IPS-11a (cell line): ENCODE results near the gene SCUBE1.

Source experiments
- H3K4me3 ChIP-seq: one replicate; pipeline ENCODE4 v1.5.1; 2013; ENCODE audit warnings: low read depth, low read length, control low read depth

SCUBE1 gene

DNA sequence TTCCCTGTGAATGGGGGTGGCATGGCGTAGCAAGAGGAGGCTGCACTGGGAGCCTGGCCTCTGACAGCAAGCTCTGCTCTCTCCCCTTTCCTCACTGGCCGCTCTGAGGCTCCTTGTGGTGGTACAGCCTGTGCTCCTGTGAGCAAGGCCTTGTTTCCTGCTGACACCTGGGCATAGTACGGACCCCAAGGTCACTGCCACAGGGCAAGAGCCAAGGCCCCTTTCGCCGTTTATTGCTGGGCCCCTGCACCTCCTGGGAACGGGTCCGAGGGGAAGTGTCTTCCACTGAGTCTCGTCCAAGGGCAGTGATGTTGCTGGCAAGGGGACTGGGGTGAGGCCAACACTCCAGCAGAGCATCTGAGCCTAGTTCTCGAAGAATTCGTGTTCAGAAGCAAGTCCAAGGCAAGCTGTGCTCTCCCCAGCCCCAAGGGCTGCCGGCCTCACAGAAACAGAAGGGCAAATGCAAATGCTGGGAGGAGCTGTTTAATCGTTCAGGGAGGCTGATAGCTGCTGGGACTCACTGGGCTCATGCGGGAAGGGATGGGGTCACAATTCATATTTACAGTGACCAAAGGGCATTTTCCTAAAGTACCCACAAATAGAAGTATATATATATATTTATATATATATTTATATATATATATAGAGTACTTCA, 140.3 kb downstream of the SCUBE1 start:
- no peak overlapping the region for H3K4me3 ChIP-seq

GRCh38 chr22:43202326-43202725, 140.8 kb downstream of the SCUBE1 start:
- no peak overlapping the region for H3K4me3 ChIP-seq

- H3K4me3 ChIP-seq: no peak overlapping the region
These were observed 141.5 kb downstream of the SCUBE1 start for GRCh38 chr22:43201486-43202219.

- no peak overlapping the region for H3K4me3 ChIP-seq
These were observed 142.6 kb downstream of the SCUBE1 start for GRCh38 chr22:43200555-43200954.

GRCh38 chr22:43200031-43200430, 143.1 kb downstream of the SCUBE1 start:
- H3K4me3 ChIP-seq: no peak overlapping the region

- no peak overlapping the region for H3K4me3 ChIP-seq
These were observed 143.6 kb downstream of the SCUBE1 start for GRCh38 chr22:43199541-43199940.

DNA sequence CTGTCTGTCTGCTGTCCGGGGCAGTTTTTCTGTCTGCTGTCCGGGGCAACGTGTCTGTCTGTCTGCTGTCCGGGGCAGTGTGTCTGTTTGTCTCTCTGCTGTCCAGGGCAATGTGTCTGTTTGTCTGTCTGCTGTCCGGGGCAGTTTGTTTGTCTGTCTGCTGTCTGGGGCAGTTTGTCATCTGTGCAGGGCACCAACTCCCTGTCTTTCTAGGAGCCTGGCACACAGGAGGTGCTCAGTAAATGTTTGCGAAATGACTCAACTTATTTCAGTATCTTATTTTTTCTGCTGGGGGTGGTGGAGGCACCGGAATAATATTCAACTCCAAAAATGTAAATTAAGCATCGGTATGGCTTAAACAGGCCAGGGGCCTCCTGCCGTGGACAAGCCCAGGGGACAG, 144.2 kb downstream of the SCUBE1 start:
- H3K4me3 ChIP-seq: no peak overlapping the region

DNA sequence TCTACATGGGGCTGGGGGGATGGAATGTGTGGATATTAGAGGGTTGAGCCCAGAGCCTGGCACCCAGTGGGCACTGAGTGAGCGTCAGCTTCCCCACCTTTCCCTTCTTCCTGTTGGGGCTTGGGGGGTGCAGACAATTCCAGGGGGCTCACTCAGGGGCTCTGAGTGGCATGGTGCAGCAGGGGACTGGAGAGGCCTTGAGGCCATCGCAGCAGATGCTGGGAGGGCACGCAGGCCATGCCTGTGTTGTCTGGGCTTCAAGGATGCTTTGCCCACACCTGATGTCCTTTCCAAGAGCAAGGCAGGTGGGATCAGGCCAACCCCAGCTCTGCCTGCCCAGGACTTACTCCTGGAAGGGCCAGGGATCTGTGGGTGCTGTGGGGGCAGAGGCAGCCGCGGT, 145.0 kb downstream of the SCUBE1 start:
- H3K4me3 ChIP-seq: no peak overlapping the region

- H3K4me3 ChIP-seq: no peak overlapping the region
These were observed 145.8 kb downstream of the SCUBE1 start for GRCh38 chr22:43197271-43197941.

DNA sequence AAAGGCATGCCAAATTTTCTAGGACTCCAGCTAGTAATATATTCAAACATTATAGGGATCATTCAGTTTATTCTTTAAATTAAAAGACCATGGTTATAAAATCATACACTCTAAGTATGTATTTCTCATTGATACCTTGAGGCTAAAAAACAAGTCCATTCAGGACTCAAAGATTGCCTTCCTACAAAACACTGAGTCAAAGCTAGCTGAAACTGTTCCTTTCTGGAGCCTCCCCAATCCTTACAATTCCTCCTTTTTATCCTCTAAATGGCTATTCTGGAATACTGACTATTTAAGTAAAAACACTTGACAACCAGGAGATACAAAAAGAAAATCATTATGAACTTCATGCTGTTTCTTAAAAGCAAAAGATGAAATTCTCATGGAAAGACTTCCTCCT, 151.3 kb downstream of the SCUBE1 start:
- H3K4me3 ChIP-seq: no peak overlapping the region

GRCh38 chr22:43188829-43189545, 154.2 kb downstream of the SCUBE1 start:
- no peak overlapping the region for H3K4me3 ChIP-seq

DNA sequence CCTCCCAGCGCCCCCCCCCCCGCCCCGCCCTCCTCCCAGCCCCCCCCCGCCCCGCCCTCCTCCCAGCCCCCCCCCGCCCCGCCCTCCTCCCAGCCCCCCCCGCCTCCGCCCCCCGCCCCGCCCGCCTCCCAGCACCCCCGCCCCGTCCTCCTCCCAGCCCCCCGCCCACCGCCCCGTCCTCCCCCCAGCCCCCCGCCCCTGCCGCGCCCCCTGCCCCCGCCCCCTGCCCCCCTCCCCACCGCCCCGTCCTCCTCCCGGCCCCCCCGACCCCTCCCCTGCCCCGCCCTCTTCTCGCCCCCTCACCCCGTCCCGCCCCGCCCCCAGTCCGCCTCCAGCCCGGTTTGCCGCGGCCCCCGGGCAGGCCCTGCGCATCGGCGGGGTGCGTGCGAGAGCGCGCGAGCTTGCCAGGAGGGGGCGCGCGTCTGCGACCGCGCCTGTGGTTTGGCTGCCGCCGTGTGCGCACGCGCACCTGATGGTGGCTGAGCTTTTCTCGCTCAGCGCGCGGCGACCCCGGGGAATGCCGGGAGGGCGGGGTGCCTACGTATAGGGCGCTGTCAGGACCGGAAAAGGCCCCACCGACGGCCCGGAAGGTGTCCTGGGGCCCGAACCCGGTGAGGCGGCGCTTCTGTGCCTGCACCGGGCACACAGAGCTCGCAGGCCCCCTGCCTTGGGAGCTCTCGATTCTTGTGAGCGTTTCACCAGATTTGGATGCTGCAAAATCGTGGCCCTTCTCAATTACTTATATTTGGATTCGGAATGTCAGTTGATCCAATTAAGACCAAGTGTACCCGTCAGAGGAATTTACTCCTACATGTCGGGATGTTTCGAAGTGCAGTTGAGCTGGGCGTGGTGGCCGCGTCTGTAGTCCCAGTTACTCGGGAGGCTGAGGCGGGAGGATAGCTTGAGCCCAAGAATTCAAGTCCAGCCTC, 155.7 kb downstream of the SCUBE1 start:
- H3K4me3 ChIP-seq: no peak overlapping the region

GRCh38 chr22:43186272-43187170, 156.7 kb downstream of the SCUBE1 start, which contains the start of gene TTLL12:
TTLL12 (minus strand) TSS chr22:43187134; CDS start chr22:43187069, 65 bp downstream.
- peak within 1 kb of the TSS; percentile 70 for H3K4me3 ChIP-seq

DNA sequence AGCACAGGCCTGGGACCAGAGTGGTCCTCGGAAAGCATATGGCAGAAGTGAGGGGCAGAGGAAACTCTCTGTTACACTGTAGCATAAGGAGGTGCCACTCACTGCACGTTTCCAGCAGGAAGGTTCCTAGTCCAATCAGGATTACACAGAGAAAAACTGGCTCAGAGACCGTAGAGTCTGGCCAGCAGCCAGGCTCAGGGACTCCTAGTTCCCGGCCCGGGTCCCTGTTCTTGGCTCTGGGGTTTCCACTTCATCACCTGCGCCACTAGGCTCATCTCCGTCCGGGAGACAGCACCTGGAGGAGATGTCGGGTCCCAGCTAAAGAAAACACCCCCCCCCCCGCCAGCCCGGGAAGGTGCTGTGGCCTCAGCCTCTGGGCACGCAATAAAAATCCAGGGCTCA, 157.3 kb downstream of the SCUBE1 start:
- H3K4me3 ChIP-seq: peak overlapping the region; percentile 70

DNA sequence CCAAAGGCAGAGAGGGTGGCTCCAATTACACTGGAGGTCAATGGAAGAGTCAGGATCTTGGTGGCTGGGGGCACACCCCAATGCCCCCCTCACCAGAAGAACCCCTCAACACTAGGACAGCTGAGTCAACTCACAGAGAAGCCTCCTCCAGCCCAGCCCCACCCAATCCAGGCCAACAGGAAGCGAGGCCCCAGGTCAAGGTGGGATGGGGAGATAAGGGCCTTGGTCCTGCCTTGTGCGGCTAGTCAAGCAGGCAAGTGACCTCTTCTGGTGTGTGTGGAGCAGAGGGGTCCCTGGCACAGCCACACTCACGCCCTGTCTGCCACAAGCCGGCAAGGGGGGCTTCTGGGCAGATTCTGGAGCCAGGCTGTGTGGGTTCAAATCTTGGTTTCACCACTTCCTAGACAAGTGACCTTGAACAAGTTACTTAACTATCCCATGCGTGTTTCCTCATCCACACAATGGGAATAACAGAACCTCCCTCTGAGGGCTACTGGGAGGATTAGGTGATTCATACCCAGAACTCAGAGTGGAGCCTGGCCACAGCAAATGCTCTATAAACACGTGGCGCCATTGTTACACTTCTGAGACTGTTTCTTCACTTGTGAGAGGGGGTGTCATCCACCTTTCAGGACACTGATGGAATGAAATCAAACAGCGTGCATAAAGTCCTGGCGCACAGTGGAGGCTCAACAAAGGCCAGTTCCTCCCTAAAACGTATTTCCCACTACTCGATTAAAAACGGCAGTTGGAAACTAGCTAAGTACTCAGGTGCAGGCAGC, 159.5 kb downstream of the SCUBE1 start:
- no peak overlapping the region for H3K4me3 ChIP-seq

DNA sequence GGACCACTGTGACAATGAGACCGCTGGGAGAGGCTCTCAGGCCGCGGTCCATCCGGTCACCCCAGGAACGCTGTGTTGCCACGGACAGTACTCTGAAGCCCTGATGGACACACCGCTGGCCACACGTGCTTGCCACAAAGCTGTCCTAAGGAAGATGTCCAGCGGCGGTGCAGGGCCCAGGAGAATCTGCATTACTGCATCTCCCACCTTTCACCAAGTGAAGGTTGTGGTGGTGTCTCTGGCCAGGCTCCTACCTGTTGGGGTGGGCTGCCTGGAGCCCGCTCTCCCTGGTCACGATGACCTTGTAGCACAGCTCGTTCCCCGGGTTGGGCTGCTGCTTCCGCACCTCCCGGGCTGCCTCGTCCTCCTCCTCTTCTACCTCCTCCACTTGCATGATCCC, 160.4 kb downstream of the SCUBE1 start:
- no peak overlapping the region for H3K4me3 ChIP-seq

- H3K4me3 ChIP-seq: no peak overlapping the region
These were observed 161.1 kb downstream of the SCUBE1 start for GRCh38 chr22:43182118-43182517.

DNA sequence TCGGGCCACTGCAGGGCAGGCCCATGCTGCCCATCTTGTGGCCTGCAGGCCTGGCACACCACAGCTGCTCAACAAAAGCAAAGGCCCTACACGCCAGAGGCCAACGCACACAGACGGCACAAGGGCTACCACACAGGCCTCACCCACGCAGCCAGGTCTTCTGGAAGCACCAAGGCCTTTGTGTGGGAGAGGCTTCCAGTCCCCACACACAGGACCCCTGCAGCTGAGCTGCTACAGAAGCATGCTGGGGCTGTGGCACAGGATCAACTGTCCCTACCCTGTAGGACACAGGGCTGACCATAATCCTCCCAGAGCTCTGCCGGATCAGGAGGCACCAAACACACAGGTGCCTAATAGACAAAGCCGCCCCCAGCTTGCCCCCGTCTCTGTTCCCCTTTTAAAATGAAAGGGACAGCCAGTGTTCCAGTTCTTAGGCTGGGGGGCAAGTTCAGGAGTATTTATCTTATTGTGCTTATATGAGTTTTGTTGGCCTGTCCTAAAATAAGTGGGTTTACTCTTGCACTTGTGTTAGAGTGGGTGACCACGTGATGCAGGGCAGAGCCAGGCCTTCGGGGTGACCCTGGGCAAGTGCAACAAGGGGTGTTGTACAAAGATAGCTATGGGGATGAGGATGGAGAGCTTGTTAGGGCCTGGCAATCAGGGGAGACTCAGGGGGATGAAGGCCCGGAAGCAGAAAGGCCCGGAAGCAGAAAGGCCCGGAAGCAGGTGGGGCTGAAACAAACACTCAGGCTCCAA, 161.7 kb downstream of the SCUBE1 start:
- no peak overlapping the region for H3K4me3 ChIP-seq
